Testis (tissue), 2 donors: ENCODE data around the gene MAGOH.

Source experiments
- POLR2A ChIP-seq: fragments of 450-650 bp; IDR thresholded peaks from one replicate; pipeline ENCODE4 v1.6.1; 2017; ENCODE audit warnings: antibody characterized with exemption, mild to moderate bottlenecking, moderate library complexity
- TF ChIP-seq, protein P1 (sequence below), 3 experiments: fragments of 450-650 bp in 2 of 3; fragments of 200-600 bp in 1 of 3; sonication (generic) in 1 of 3; IDR thresholded peaks; one replicate each; pipeline ENCODE4 v1.5.1; 2016 to 2019; ENCODE audit warnings: antibody characterized with exemption in 3 of 3, mild to moderate bottlenecking in 2 of 3, moderate library complexity in 1 of 3

- no peak for TF ChIP-seq POLR2A
- TF ChIP-seq, protein P1, sequence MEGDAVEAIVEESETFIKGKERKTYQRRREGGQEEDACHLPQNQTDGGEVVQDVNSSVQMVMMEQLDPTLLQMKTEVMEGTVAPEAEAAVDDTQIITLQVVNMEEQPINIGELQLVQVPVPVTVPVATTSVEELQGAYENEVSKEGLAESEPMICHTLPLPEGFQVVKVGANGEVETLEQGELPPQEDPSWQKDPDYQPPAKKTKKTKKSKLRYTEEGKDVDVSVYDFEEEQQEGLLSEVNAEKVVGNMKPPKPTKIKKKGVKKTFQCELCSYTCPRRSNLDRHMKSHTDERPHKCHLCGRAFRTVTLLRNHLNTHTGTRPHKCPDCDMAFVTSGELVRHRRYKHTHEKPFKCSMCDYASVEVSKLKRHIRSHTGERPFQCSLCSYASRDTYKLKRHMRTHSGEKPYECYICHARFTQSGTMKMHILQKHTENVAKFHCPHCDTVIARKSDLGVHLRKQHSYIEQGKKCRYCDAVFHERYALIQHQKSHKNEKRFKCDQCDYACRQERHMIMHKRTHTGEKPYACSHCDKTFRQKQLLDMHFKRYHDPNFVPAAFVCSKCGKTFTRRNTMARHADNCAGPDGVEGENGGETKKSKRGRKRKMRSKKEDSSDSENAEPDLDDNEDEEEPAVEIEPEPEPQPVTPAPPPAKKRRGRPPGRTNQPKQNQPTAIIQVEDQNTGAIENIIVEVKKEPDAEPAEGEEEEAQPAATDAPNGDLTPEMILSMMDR (IDR thresholded peaks at IDR 0.05) = no peak
These were observed 42.2 kb upstream of the MAGOH start for GRCh38 chr1:53280496-53280895.
